CD14-positive monocyte (primary cell): ENCODE measurements around the gene USE1. TPM values are rescaled to one million over a fixed set of nuclear protein-coding genes. Genes with fewer than 3 reads are reported as not detected.

ENCODE experiments used
- DNase-seq, 3 donors: peaks; one replicate each; pipeline ENCODE4 v3.0.0-alpha.2; 2011 to 2022
- H2AFZ ChIP-seq: 2 replicates; pipeline ENCODE4 v1.6.0; 2012; ENCODE audit warnings: mild to moderate bottlenecking, low read depth, low read length, inconsistent platforms; ENCODE audit not compliant: insufficient read depth, poor library complexity, severe bottlenecking
- H3K27ac ChIP-seq, 2 donors: 1 replicate in 1 of 2; 2 replicates in 1 of 2; pipeline ENCODE4 v1.5.1; 2012 to 2013; ENCODE audit warnings: low read length in 2 of 2, control low read depth in 1 of 2, inconsistent platforms in 1 of 2, low read depth in 1 of 2, mild to moderate bottlenecking in 1 of 2
- H3K27me3 ChIP-seq, 2 donors: one replicate each; pipeline versions ENCODE4 v1.6.0 to v1.6.1; 2011 to 2013; ENCODE audit warnings: low read length in 2 of 2; ENCODE audit not compliant: control insufficient read depth in 2 of 2, insufficient read depth in 2 of 2
- H3K36me3 ChIP-seq, 2 donors: replicated peaks in 1 of 2; 1 replicate in 1 of 2; 2 replicates in 1 of 2; pipeline versions ENCODE4 v1.5.1 to v1.6.1; 2012 to 2013; ENCODE audit warnings: low read length in 2 of 2, control low read depth in 1 of 2, inconsistent platforms in 1 of 2, mild to moderate bottlenecking in 1 of 2; ENCODE audit not compliant: insufficient read depth in 2 of 2, control insufficient read depth in 1 of 2
- H3K4me1 ChIP-seq, 2 donors: 1 replicate in 1 of 2; 2 replicates in 1 of 2; pipeline versions ENCODE4 v1.5.1 to v1.6.1; 2012 to 2013; ENCODE audit warnings: low read length in 2 of 2, control low read depth in 1 of 2, inconsistent platforms in 1 of 2, mild to moderate bottlenecking in 1 of 2, moderate library complexity in 1 of 2; ENCODE audit not compliant: insufficient read depth in 2 of 2, control insufficient read depth in 1 of 2
- H3K4me2 ChIP-seq: replicated peaks from 2 replicates; pipeline ENCODE3; 2012; ENCODE audit warnings: low read length, moderate library complexity, mild to moderate bottlenecking; ENCODE audit not compliant: poor library complexity, severe bottlenecking; ENCODE audit errors: extremely low read depth
- H3K4me3 ChIP-seq, 3 experiments: fragments of 200-600 bp in 1 of 3; sonication (generic) in 1 of 3; replicated peaks in 1 of 3; 1 replicate in 2 of 3; 2 replicates in 1 of 3; pipeline ENCODE4 v1.5.1; 2011 to 2013; ENCODE audit warnings: low read length in 3 of 3, mild to moderate bottlenecking in 3 of 3, control low read depth in 2 of 3, low read depth in 2 of 3, inconsistent platforms in 1 of 3, moderate library complexity in 1 of 3
- H3K79me2 ChIP-seq: 2 replicates; pipeline ENCODE4 v1.6.0; 2012; ENCODE audit warnings: mild to moderate bottlenecking, control low read depth, inconsistent platforms, low read length, moderate library complexity; ENCODE audit not compliant: insufficient read depth
- H3K9ac ChIP-seq: 2 replicates; pipeline ENCODE4 v1.6.0; 2017; ENCODE audit warnings: low read length, mild to moderate bottlenecking; ENCODE audit not compliant: insufficient read depth, poor library complexity, severe bottlenecking
- H3K9me3 ChIP-seq, 2 donors: replicated peaks in 1 of 2; 1 replicate in 1 of 2; 2 replicates in 1 of 2; pipeline versions ENCODE4 v1.5.1 to v1.6.1; 2012 to 2013; ENCODE audit warnings: low read length in 2 of 2, control low read depth in 1 of 2; ENCODE audit not compliant: control insufficient read depth in 1 of 2, insufficient read depth in 1 of 2
- H4K20me1 ChIP-seq: 2 replicates; pipeline ENCODE4 v1.6.0; 2012; ENCODE audit warnings: mild to moderate bottlenecking, low read length, control low read depth, moderate library complexity; ENCODE audit not compliant: insufficient read depth
- H3K27ac Mint-ChIP-seq, 7 donors: one replicate each; pipeline ENCODE4 v1.8.0; 2020; ENCODE audit warnings: mild to moderate bottlenecking in 7 of 7, mixed read lengths in 7 of 7, moderate library complexity in 6 of 7, inconsistent platforms in 2 of 7
- H3K27me3 Mint-ChIP-seq, 3 donors: one replicate each; pipeline ENCODE4 v1.8.0; 2021 to 2022; ENCODE audit warnings: low read depth in 3 of 3, mild to moderate bottlenecking in 3 of 3, mixed read lengths in 3 of 3, moderate library complexity in 3 of 3, inconsistent platforms in 1 of 3
- H3K36me3 Mint-ChIP-seq, 2 donors: one replicate each; pipeline ENCODE4 v1.8.0; 2020; ENCODE audit warnings: mixed read lengths in 2 of 2, inconsistent platforms in 1 of 2, mild to moderate bottlenecking in 1 of 2
- H3K4me1 Mint-ChIP-seq: one replicate; pipeline ENCODE4 v1.8.0; 2020; ENCODE audit warnings: mild to moderate bottlenecking, mixed read lengths
- H3K4me3 Mint-ChIP-seq, 2 donors: one replicate each; pipeline ENCODE4 v1.8.0; 2020; ENCODE audit warnings: mild to moderate bottlenecking in 2 of 2, mixed read lengths in 2 of 2, moderate library complexity in 1 of 2
- H3K9me3 Mint-ChIP-seq, 7 donors: one replicate each; pipeline ENCODE4 v1.8.0; 2020 to 2022; ENCODE audit warnings: mixed read lengths in 7 of 7, mild to moderate bottlenecking in 6 of 7, moderate library complexity in 6 of 7, inconsistent platforms in 2 of 7
- WGBS: methylation state at CpG from one replicate; pipeline ENCODE4 v1.1.5; 2013; ENCODE audit warnings: missing lambda C conversion rate; ENCODE audit not compliant: insufficient coverage; 5-methylcytosine and 5-hydroxymethylcytosine counted together
- intact Hi-C, 2 donors: fragments of 100-400 bp; cut with micrococcal nuclease; formaldehyde crosslinking; loops; one replicate each; pipeline versions ENCODE4 v1.15.0 to v1.15.1; 2023
- polyA plus RNA-seq, 3 donors: library from polyadenylated mRNA; depleted of rRNA in 1 of 3; unstranded in 2 of 3; stranded (reverse) in 1 of 3; fragments of 300-500 nt in 2 of 3; fragments of >200 nt in 1 of 3; fragmentation: Illumina TruSeq in 2 of 3; gene quantifications; 1 replicate in 2 of 3; 2 replicates in 1 of 3; pipeline ENCODE4 v1.2.3, GENCODE V29; 2012 to 2021
- TF ChIP-seq, protein P1 (sequence below): fragments of 200-600 bp; IDR thresholded peaks from one replicate; pipeline ENCODE4 v1.8.0; 2022; ENCODE audit warnings: antibody characterized with exemption, mild to moderate bottlenecking

The USE1 gene
- polyA plus RNA-seq, 3 donors: 26.5 to 39.8 (median 29.7) TPM

DNA sequence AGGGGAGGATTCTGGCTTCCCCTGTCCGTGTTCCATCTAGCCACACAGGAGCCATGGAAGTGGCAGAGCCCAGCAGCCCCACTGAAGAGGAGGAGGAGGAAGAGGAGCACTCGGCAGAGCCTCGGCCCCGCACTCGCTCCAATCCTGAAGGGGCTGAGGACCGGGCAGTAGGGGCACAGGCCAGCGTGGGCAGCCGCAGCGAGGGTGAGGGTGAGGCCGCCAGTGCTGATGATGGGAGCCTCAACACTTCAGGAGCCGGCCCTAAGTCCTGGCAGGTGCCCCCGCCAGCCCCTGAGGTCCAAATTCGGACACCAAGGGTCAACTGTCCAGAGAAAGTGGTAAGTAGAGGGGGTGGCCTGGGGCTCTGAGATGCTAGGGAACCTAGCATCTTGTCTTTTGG, 53.6 kb downstream of the USE1 start:
- Mint-ChIP-seq H3K36me3 (peaks cover 18 to 46% of the 10 kb centered on the region in 2 donors), H3K27me3 (peaks cover 0 to 5% (median 2%) of the 10 kb centered on the region in 3 donors), H3K27ac (peak overlapping the region in 2 of 7 donors; percentile 35 to 68), H3K9me3 (peaks cover 0 to 3% (median 0%) of the 10 kb centered on the region in 7 donors), H3K4me3 (no peak overlapping the region), H3K4me1 (peaks cover 22% of the 10 kb centered on the region)
- peaks cover 17% of the 10 kb centered on the region for H3K79me2 ChIP-seq
- 100% methylated on average over 12 of the region's 13 CpGs for WGBS
- no peaks in the 10 kb centered on the region for H3K9me3 ChIP-seq
- no peak overlapping the region for H3K9ac ChIP-seq
- H3K4me1 ChIP-seq: peaks cover 16 to 17% of the 10 kb centered on the region in 2 donors
- peak overlapping the region; percentile 93 for H3K4me2 ChIP-seq
- H3K36me3 ChIP-seq: peaks cover 26 to 32% of the 10 kb centered on the region in 2 donors
- TF ChIP-seq, protein P1, sequence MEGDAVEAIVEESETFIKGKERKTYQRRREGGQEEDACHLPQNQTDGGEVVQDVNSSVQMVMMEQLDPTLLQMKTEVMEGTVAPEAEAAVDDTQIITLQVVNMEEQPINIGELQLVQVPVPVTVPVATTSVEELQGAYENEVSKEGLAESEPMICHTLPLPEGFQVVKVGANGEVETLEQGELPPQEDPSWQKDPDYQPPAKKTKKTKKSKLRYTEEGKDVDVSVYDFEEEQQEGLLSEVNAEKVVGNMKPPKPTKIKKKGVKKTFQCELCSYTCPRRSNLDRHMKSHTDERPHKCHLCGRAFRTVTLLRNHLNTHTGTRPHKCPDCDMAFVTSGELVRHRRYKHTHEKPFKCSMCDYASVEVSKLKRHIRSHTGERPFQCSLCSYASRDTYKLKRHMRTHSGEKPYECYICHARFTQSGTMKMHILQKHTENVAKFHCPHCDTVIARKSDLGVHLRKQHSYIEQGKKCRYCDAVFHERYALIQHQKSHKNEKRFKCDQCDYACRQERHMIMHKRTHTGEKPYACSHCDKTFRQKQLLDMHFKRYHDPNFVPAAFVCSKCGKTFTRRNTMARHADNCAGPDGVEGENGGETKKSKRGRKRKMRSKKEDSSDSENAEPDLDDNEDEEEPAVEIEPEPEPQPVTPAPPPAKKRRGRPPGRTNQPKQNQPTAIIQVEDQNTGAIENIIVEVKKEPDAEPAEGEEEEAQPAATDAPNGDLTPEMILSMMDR: no peak
- H2AFZ ChIP-seq: no peak overlapping the region
- no peak overlapping the region for H3K27ac ChIP-seq
- intact Hi-C loops: loop anchor here in 1 of 2 donors (10.0 kb wide), 1 partner anchor 586 kb away; the partner anchor contains the start of gene RPL18A
- no peaks in the 10 kb centered on the region for H4K20me1 ChIP-seq
- H3K27me3 ChIP-seq: no peaks in the 10 kb centered on the region
- no peak overlapping the region for H3K4me3 ChIP-seq
- DNase-seq: no peak

Other genes starting within 250 kb of the USE1 start
- gene CPAMD8, start 188.5 kb upstream of the USE1 start, polyA plus RNA-seq: 10 to 100 TPM in 1 of 3 donors, 1 to 10 TPM in 2; 5.1 to 53.4 (median 5.4) TPM
- gene HAUS8, start 139.9 kb upstream of the USE1 start, polyA plus RNA-seq: 1 to 10 TPM; 2.5 to 9.3 (median 4.4) TPM
- gene MYO9B, start 139.6 kb upstream of the USE1 start, polyA plus RNA-seq: 100 to 1,000 TPM in 1 of 3 donors, 1 to 10 TPM in 2; 5.9 to 366 (median 7.5) TPM
- gene OCEL1, start 10.9 kb downstream of the USE1 start, polyA plus RNA-seq: 10 to 100 TPM; 31.8 to 59.9 (median 57.6) TPM
- 1 to 10 TPM in 2 of 3 donors, under 1 TPM in 1; 0.87 to 5.1 (median 1.7) TPM for gene NR2F6, start 30.6 kb downstream of the USE1 start, polyA plus RNA-seq
- gene USHBP1, start 49.4 kb downstream of the USE1 start, polyA plus RNA-seq: not detected
- gene BABAM1, start 52.1 kb downstream of the USE1 start, polyA plus RNA-seq: 100 to 1,000 TPM in 1 of 3 donors, 10 to 100 TPM in 2; 76.9 to 106 (median 90.3) TPM
- 1 to 10 TPM; 1.3 to 8.5 (median 2.2) TPM for gene ANKLE1, start 66.5 kb downstream of the USE1 start, polyA plus RNA-seq
- 10 to 100 TPM; 11.3 to 14.9 (median 12.5) TPM for gene ABHD8, start 88.1 kb downstream of the USE1 start, polyA plus RNA-seq
- gene MRPL34, start 90.5 kb downstream of the USE1 start, polyA plus RNA-seq: 100 to 1,000 TPM in 2 of 3 donors, 10 to 100 TPM in 1; 13.2 to 208 (median 155) TPM
- 10 to 100 TPM; 22.5 to 49.5 (median 23.8) TPM for gene DDA1, start 94.2 kb downstream of the USE1 start, polyA plus RNA-seq
- 10 to 100 TPM in 1 of 3 donors, under 1 TPM in 1, not detected in 1; 0.11 to 14.1 TPM for gene ANO8, start 119.5 kb downstream of the USE1 start, polyA plus RNA-seq
- 10 to 100 TPM in 1 of 3 donors, 1 to 10 TPM in 2; 1.0 to 22.0 (median 1.7) TPM for gene GTPBP3, start 122.2 kb downstream of the USE1 start, polyA plus RNA-seq
- gene PLVAP, start 162.0 kb downstream of the USE1 start, polyA plus RNA-seq: under 1 TPM in 2 of 3 donors, not detected in 1; 0.08 to 0.81 TPM
- gene CCDC194, start 178.8 kb downstream of the USE1 start, polyA plus RNA-seq: under 1 TPM in 1 of 3 donors, not detected in 2; 0.52 TPM
- 100 to 1,000 TPM; 225 to 284 (median 272) TPM for gene BST2, start 190.3 kb downstream of the USE1 start, polyA plus RNA-seq
- 10 to 100 TPM; 43.2 to 47.8 (median 43.7) TPM for gene MVB12A, start 204.7 kb downstream of the USE1 start, polyA plus RNA-seq
- gene TMEM221, start 233.3 kb downstream of the USE1 start, polyA plus RNA-seq: not detected
- gene NXNL1, start 245.6 kb downstream of the USE1 start, polyA plus RNA-seq: not detected